ENCODE measurements around the gene LRRC36.
"Not testable (repeated sequence)": the region's sequence is repeated elsewhere in the genome, so short reads cannot be mapped to it uniquely, and the experiment has no call there.

The LRRC36 gene

GRCh38 chr16:67345401-67345800, 18.8 kb downstream of the LRRC36 start:
- H3K9me3 ChIP-seq (ENCODE audit: control insufficient read depth in 2 of 2, low read length in 2 of 2): no peaks in the 10 kb centered on the region
- no peaks in the 10 kb centered on the region for H3K27me3 ChIP-seq (ENCODE audit: control insufficient read depth in 2 of 2, insufficient read depth in 2 of 2, low read length in 2 of 2)
- peaks cover 6 to 9% of the 10 kb centered on the region in 2 donors for H3K4me1 ChIP-seq (ENCODE audit: control insufficient read depth in 2 of 2, insufficient read depth in 2 of 2, low read length in 2 of 2)
- H3K4me3 ChIP-seq (ENCODE audit: low read length in 2 of 2): no peak overlapping the region
- no peak overlapping the region for H3K9ac ChIP-seq (ENCODE audit: low read depth in 1 of 2, low read length in 2 of 2)
- no peaks in the 10 kb centered on the region for H3K36me3 ChIP-seq (ENCODE audit: control insufficient read depth in 2 of 2, insufficient read depth in 2 of 2, low read length in 2 of 2)
- H3K27ac ChIP-seq (ENCODE audit: low read depth in 2 of 2, low read length in 2 of 2): peak overlapping the region; percentile 34 to 73

DNA sequence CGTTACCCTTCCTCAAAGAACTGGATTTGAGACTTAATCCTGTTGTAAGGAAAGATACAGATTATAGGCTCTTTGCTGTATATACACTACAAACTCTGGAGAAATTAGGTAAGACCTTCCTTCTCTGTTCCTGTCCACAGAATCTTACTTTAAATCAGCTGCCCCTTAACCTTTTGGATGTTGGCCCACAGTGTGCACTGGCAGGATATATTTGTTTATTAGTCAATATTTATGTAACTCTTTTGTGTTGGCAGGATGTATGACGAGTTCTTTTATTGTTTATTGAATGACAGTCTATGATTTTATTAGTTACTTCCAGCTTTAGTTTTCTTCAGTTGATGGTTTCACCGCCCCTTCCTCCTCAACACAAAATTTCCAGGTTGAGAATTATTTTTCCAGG, 19.7 kb downstream of the LRRC36 start:
- peaks cover 6 to 9% of the 10 kb centered on the region in 2 donors for H3K4me1 ChIP-seq (ENCODE audit: control insufficient read depth in 2 of 2, insufficient read depth in 2 of 2, low read length in 2 of 2)
- H3K9ac ChIP-seq (ENCODE audit: low read depth in 1 of 2, low read length in 2 of 2): no peak overlapping the region
- no peaks in the 10 kb centered on the region for H3K36me3 ChIP-seq (ENCODE audit: control insufficient read depth in 2 of 2, insufficient read depth in 2 of 2, low read length in 2 of 2)
- H3K9me3 ChIP-seq (ENCODE audit: control insufficient read depth in 2 of 2, low read length in 2 of 2): no peaks in the 10 kb centered on the region
- H3K27ac ChIP-seq (ENCODE audit: low read depth in 2 of 2, low read length in 2 of 2): peak overlapping the region in 1 of 2 donors; percentile 73
- H3K27me3 ChIP-seq (ENCODE audit: control insufficient read depth in 2 of 2, insufficient read depth in 2 of 2, low read length in 2 of 2): no peaks in the 10 kb centered on the region
- no peak overlapping the region for H3K4me3 ChIP-seq (ENCODE audit: low read length in 2 of 2)

DNA sequence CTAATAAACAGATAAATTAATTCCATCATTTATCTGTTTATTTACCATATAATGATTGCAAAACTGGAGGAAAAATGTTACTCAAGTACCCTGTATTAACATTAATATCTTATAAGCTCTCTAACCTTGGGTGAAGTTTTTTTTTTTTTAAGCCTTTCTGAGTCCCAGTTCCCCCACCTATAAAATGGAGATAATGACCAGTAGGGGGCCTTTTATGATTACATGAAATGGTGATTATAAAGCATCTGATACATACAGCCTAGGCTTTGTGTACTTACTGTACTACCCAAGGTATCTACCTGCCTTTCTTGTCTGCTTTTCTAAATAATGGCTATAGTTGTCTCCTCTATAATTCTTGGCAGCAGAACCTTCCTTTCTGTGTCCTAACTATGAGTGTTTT, 22.6 kb downstream of the LRRC36 start:
- H3K36me3 ChIP-seq (ENCODE audit: control insufficient read depth in 2 of 2, insufficient read depth in 2 of 2, low read length in 2 of 2): no peaks in the 10 kb centered on the region
- no peaks in the 10 kb centered on the region for H3K9me3 ChIP-seq (ENCODE audit: control insufficient read depth in 2 of 2, low read length in 2 of 2)
- no peaks in the 10 kb centered on the region for H3K27me3 ChIP-seq (ENCODE audit: control insufficient read depth in 2 of 2, insufficient read depth in 2 of 2, low read length in 2 of 2)
- no peak overlapping the region for H3K4me3 ChIP-seq (ENCODE audit: low read length in 2 of 2)
- H3K9ac ChIP-seq (ENCODE audit: low read depth in 1 of 2, low read length in 2 of 2): no peak overlapping the region
- H3K27ac ChIP-seq (ENCODE audit: low read depth in 2 of 2, low read length in 2 of 2): no peak overlapping the region
- peaks cover 6 to 9% of the 10 kb centered on the region in 2 donors for H3K4me1 ChIP-seq (ENCODE audit: control insufficient read depth in 2 of 2, insufficient read depth in 2 of 2, low read length in 2 of 2)

- Histone ChIP-seq H3K4me1 (ENCODE audit: control insufficient read depth in 2 of 2, insufficient read depth in 2 of 2, low read length in 2 of 2) (peaks cover 6 to 9% of the 10 kb centered on the region in 2 donors), H3K27ac (ENCODE audit: low read depth in 2 of 2, low read length in 2 of 2) (no peak overlapping the region), H3K9me3 (ENCODE audit: control insufficient read depth in 2 of 2, low read length in 2 of 2) (no peaks in the 10 kb centered on the region), H3K9ac (ENCODE audit: low read depth in 1 of 2, low read length in 2 of 2) (no peak overlapping the region), H3K36me3 (ENCODE audit: control insufficient read depth in 2 of 2, insufficient read depth in 2 of 2, low read length in 2 of 2) (no peaks in the 10 kb centered on the region), H3K4me3 (ENCODE audit: low read length in 2 of 2) (no peak overlapping the region), H3K27me3 (ENCODE audit: control insufficient read depth in 2 of 2, insufficient read depth in 2 of 2, low read length in 2 of 2) (no peaks in the 10 kb centered on the region)
Observed at GRCh38 chr16:67350324-67350723, 23.7 kb downstream of the LRRC36 start.

DNA sequence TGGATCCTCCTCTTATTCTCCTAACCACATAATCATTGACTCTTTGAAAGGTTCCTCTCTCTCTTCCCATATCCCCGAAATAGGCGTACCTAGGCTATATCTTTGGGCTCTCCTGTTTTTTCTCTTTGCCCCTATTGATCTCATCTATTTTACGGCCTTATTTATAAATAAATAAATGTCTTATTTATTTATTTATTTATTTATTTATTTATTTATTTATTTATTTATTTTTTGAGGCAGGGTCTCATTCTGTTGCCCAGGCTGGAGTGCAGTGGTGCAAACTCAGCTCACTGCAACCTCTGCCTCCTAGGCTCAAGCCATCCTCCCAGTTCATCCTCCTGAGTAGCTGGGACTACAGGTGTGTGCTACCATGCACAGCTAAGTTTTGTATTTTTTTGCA, 25.8 kb downstream of the LRRC36 start:
- H3K4me1 ChIP-seq (ENCODE audit: control insufficient read depth in 2 of 2, insufficient read depth in 2 of 2, low read length in 2 of 2); H3K4me3 ChIP-seq (ENCODE audit: low read length in 2 of 2); H3K9ac ChIP-seq (ENCODE audit: low read depth in 1 of 2, low read length in 2 of 2); H3K36me3 ChIP-seq (ENCODE audit: control insufficient read depth in 2 of 2, insufficient read depth in 2 of 2, low read length in 2 of 2); H3K27ac ChIP-seq (ENCODE audit: low read depth in 2 of 2, low read length in 2 of 2); H3K27me3 ChIP-seq (ENCODE audit: control insufficient read depth in 2 of 2, insufficient read depth in 2 of 2, low read length in 2 of 2); H3K9me3 ChIP-seq (ENCODE audit: control insufficient read depth in 2 of 2, low read length in 2 of 2): not testable (repeated sequence)

DNA sequence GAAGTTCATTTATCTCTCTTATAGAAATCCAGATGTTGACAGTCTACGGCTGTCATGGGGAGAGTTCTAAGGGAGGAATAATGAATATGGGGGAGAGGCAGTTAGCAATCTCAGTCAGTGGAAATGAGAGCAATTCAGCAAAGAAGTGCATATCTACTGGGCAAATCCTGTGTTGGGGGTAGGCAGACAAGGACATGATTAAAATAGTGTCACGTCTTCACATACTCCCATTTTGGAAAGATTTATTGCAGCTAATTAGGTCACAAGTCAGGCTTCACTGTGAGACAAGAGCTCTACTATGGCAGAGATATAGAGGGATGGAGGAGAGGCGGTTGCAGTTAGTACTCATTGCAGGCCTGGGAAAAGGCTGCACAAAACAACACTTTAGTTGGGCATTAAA, 29.8 kb downstream of the LRRC36 start:
- H3K9ac ChIP-seq (ENCODE audit: low read depth in 1 of 2, low read length in 2 of 2): no peak overlapping the region
- H3K4me1 ChIP-seq (ENCODE audit: control insufficient read depth in 2 of 2, insufficient read depth in 2 of 2, low read length in 2 of 2): no peaks in the 10 kb centered on the region
- no peaks in the 10 kb centered on the region for H3K9me3 ChIP-seq (ENCODE audit: control insufficient read depth in 2 of 2, low read length in 2 of 2)
- no peak overlapping the region for H3K4me3 ChIP-seq (ENCODE audit: low read length in 2 of 2)
- H3K27me3 ChIP-seq (ENCODE audit: control insufficient read depth in 2 of 2, insufficient read depth in 2 of 2, low read length in 2 of 2): no peaks in the 10 kb centered on the region
- H3K27ac ChIP-seq (ENCODE audit: low read depth in 2 of 2, low read length in 2 of 2): no peak overlapping the region
- H3K36me3 ChIP-seq (ENCODE audit: control insufficient read depth in 2 of 2, insufficient read depth in 2 of 2, low read length in 2 of 2): no peaks in the 10 kb centered on the region

DNA sequence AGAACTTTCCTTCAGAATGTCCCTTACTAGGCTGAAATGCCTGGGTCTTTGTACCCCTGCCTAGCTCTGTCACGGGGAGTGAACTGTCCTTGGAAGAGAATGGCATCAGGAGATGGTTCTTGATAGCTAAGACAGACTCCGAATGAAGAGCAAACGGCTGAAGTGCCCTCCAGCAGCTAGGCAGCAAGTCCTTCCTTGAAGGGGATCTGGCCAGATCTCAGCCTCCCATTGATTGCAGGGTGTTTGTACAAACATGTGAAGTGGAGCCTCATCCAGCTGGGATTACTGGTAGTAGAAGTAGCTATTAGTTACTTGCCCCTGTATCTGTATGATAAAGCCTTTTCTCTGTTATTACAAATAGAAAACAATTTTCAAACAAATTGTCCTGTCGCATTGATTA, 30.9 kb downstream of the LRRC36 start:
- H3K27ac ChIP-seq (ENCODE audit: low read depth in 2 of 2, low read length in 2 of 2): no peak overlapping the region
- H3K4me3 ChIP-seq (ENCODE audit: low read length in 2 of 2): no peak overlapping the region
- no peaks in the 10 kb centered on the region for H3K27me3 ChIP-seq (ENCODE audit: control insufficient read depth in 2 of 2, insufficient read depth in 2 of 2, low read length in 2 of 2)
- no peaks in the 10 kb centered on the region for H3K9me3 ChIP-seq (ENCODE audit: control insufficient read depth in 2 of 2, low read length in 2 of 2)
- H3K36me3 ChIP-seq (ENCODE audit: control insufficient read depth in 2 of 2, insufficient read depth in 2 of 2, low read length in 2 of 2): no peaks in the 10 kb centered on the region
- H3K9ac ChIP-seq (ENCODE audit: low read depth in 1 of 2, low read length in 2 of 2): no peak overlapping the region
- H3K4me1 ChIP-seq (ENCODE audit: control insufficient read depth in 2 of 2, insufficient read depth in 2 of 2, low read length in 2 of 2): no peaks in the 10 kb centered on the region

- not testable (repeated sequence) for H3K4me3 ChIP-seq (ENCODE audit: low read length in 2 of 2); H3K36me3 ChIP-seq (ENCODE audit: control insufficient read depth in 2 of 2, insufficient read depth in 2 of 2, low read length in 2 of 2); H3K27me3 ChIP-seq (ENCODE audit: control insufficient read depth in 2 of 2, insufficient read depth in 2 of 2, low read length in 2 of 2); H3K9me3 ChIP-seq (ENCODE audit: control insufficient read depth in 2 of 2, low read length in 2 of 2); H3K9ac ChIP-seq (ENCODE audit: low read depth in 1 of 2, low read length in 2 of 2); H3K4me1 ChIP-seq (ENCODE audit: control insufficient read depth in 2 of 2, insufficient read depth in 2 of 2, low read length in 2 of 2); H3K27ac ChIP-seq (ENCODE audit: low read depth in 2 of 2, low read length in 2 of 2)
Observed at GRCh38 chr16:67359540-67360269, 33.1 kb downstream of the LRRC36 start.

GRCh38 chr16:67361038-67361437, 34.4 kb downstream of the LRRC36 start:
- H3K36me3 ChIP-seq (ENCODE audit: control insufficient read depth in 2 of 2, insufficient read depth in 2 of 2, low read length in 2 of 2): no peaks in the 10 kb centered on the region
- H3K9ac ChIP-seq (ENCODE audit: low read depth in 1 of 2, low read length in 2 of 2): no peak overlapping the region
- H3K4me1 ChIP-seq (ENCODE audit: control insufficient read depth in 2 of 2, insufficient read depth in 2 of 2, low read length in 2 of 2): peaks cover 5 to 10% of the 10 kb centered on the region in 2 donors
- no peak overlapping the region for H3K4me3 ChIP-seq (ENCODE audit: low read length in 2 of 2)
- no peak overlapping the region for H3K27ac ChIP-seq (ENCODE audit: low read depth in 2 of 2, low read length in 2 of 2)
- no peaks in the 10 kb centered on the region for H3K9me3 ChIP-seq (ENCODE audit: control insufficient read depth in 2 of 2, low read length in 2 of 2)
- no peaks in the 10 kb centered on the region for H3K27me3 ChIP-seq (ENCODE audit: control insufficient read depth in 2 of 2, insufficient read depth in 2 of 2, low read length in 2 of 2)

DNA sequence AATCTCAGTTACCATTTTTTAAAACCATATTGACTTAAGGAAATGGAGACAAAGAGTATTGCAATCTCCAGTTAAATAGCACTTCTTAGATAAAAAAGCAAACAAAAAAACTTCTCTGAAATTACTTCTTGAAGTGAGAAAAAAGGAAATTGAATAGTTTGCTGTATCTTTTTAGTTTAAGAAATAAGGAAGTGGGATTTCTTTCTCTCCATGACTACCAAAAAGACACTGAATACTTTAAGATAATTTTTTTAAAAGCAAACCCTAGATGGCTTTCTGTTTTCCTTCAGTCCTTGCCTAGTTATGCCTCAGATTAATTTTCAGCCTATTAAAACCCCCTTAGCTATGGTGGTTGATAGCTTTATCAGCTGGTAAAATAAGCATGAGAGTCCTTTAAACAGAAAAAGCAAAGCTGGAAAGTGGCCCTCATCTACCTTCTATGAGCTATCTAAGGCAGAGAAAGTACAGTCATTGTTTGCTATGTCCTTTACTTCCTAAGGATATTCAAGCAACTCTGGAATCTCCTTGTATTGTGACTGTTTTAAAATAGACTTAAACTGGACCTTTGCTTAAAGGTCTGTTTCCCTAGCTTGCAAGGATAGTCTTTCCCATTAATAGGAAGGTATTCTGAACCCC, 38.1 kb downstream of the LRRC36 start:
- peak overlapping the region; percentile 18 to 19 for H3K27ac ChIP-seq (ENCODE audit: low read depth in 2 of 2, low read length in 2 of 2)

More for the DNA sequence above, 38.1 kb downstream of the LRRC36 start:
- H3K4me1 ChIP-seq (ENCODE audit: control insufficient read depth in 2 of 2, insufficient read depth in 2 of 2, low read length in 2 of 2): peaks cover 5 to 10% of the 10 kb centered on the region in 2 donors
- no peaks in the 10 kb centered on the region for H3K36me3 ChIP-seq (ENCODE audit: control insufficient read depth in 2 of 2, insufficient read depth in 2 of 2, low read length in 2 of 2)
- H3K9me3 ChIP-seq (ENCODE audit: control insufficient read depth in 2 of 2, low read length in 2 of 2): no peaks in the 10 kb centered on the region
- H3K9ac ChIP-seq (ENCODE audit: low read depth in 1 of 2, low read length in 2 of 2): no peak overlapping the region
- no peaks in the 10 kb centered on the region for H3K27me3 ChIP-seq (ENCODE audit: control insufficient read depth in 2 of 2, insufficient read depth in 2 of 2, low read length in 2 of 2)
- H3K4me3 ChIP-seq (ENCODE audit: low read length in 2 of 2): no peak overlapping the region
